Endometrial microvascular endothelial cells (primary cell): ENCODE measurements around the gene PLK5. TPM values are rescaled to one million over a fixed set of nuclear protein-coding genes. Genes with fewer than 3 reads are reported as not detected.
"Not testable (repeated sequence)": the region's sequence is repeated elsewhere in the genome, so short reads cannot be mapped to it uniquely, and the experiment has no call there.

Experiments used
- in situ Hi-C: cut with HindIII; loops from 2 replicates; pipeline ENCODE4 v1.10.0; 2017; ENCODE audit warnings: low sequenced_read_pairs, low pct_unique_long_range_greater_than_20kb; ENCODE audit errors: inconsistent ontology term
- total RNA-seq: library from RNA; depleted of rRNA; stranded (reverse); fragments of >200 nt; gene quantifications from one replicate; pipeline ENCODE4 v1.2.3, GENCODE V29; 2015; ENCODE audit errors: inconsistent ontology term

PLK5 gene
- total RNA-seq, 1 donor from 2014 or later = not detected

DNA sequence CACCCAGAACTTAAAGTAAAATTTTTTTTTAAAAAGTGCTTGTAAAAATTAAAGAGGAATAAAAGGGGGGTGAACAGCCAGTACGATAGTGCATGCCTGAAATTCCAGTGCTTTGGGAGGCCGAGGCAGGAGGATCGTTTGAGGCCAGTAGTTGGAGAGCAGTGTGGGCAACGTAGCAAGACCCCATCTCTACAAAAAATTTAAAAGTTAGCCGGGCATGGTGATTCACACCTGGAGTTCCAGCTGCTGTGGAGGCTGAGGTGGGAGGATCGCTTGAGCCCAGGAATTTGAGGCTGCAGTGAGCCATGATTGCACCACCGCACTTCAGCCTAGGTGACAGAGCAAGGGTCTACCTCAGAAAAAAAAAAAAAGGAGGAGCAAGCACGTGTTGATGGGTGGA lies 18.9 kb upstream of the PLK5 start:
- in situ Hi-C loops = no loop called here

DNA sequence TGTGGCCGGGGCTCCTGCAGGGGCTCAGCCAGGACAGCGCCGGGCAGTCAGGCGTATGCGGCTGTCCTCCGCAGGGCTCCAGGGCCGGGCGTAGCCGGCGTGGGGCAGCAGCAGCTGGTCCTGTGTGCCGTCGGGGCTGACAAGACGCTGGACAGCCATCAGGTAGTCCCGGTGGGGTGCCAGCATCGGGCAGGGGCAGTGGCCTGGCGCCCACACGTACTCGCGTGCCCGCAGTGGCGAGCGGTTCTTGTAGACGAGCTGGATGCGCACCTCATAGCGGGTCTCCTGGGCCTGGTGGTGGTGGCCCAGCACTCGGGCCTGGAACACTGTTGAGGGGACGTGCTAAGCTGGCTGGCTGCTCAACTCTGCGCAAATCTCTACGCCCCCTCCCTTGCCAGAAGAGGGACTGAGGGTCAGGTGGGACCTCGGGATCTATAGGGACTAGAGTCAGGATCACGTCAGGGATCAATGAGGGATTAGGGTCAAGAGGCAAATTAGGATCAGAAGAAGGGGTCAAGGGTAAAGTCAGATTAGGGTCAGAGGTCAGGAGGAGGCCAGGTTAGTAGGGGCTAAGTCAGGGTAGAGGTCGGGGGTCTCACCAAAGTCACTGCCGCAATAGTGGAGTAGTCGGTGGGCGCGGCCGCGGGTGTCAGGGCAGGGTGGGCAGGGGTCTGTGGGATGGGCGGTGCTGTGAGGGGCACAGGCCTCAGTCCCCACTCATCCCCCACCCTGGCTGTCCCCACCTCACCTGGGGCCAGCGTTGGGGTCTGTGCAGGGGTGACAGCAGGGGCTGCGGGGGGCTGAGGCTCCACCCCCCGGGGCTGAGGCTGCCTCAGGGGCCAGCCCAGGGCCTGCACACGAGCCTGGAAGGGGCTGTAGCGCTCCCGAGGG lies 17.6 kb upstream of the PLK5 start:
- in situ Hi-C loops = no loop called here

DNA sequence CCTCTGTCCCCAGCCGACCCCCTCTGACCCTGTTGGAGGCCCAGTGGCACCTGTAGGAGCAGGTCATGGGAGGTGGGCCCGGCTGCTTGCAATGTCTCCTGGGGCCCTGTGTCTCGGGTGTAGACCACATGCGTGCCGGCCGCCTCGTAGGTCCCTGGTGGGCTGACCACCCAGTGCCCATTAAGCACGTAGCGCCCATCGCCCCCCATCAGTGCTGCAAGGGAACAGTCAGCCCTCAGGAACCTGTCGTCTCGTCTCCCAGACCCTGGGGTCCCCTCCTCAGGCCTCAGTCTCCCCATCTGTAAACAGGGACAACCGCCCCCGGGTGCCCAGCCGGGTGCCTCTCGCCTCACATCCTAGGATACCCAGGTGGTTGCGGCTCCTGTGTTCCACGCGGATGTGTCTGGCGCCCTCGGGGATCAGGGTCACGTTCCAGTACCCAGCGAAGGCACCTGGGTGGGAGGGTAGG lies 16.7 kb upstream of the PLK5 start:
- in situ Hi-C loops = no loop called here

DNA sequence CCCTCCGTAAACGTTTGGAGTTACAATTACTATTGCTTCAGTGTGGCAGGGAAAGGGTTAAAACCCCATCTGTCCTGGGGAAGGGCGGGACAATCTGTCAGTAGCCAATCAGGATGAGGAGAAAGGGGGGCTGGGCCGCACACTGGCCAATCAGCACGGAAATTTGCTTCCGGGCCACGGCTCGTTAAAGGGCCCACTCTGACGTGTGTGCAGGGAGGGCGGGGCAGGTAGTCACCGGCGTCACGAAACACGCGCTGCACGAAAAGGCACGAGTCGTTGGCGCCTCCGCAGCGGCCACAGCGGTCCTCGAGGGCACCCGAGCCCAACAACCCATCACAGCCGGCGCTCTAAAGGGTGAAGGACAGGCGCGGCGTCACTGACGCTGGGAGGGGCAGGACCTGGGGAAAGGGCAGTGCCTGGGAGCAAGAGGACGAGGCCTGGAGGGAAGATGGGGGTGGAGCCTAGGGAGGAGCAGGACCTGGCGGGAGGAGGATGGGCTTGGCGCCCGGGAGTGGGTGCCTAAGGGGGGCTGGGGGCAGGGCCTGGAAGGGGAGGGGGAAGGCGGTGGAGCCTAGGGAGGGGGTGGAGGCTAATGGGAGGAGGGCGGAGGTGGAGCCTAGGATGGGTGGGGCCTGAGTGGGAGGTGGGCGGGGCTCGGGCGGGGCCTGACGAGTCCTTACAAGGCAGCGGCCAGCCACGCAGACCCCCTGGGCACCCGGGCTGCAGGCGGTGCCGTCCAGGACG lies 15.9 kb upstream of the PLK5 start:
- in situ Hi-C loops = no loop called here

DNA sequence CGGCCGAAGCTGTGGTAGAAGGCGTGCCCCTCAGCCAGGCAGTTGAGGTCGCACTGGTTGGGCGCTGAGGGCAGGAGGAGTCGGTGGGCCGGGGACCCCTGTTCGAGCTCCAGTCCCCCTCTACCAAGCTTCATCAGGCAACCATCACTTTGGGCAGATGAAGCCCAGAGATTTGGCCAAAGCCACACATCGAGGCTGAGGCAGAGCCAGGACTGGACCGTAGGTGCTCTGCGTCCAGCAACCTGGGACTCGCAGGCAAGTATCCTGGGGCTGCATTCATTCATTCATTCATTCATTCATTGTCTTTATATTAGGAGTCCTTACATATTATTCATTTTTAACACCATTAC lies 15.4 kb upstream of the PLK5 start:
- in situ Hi-C loops = no loop called here

DNA sequence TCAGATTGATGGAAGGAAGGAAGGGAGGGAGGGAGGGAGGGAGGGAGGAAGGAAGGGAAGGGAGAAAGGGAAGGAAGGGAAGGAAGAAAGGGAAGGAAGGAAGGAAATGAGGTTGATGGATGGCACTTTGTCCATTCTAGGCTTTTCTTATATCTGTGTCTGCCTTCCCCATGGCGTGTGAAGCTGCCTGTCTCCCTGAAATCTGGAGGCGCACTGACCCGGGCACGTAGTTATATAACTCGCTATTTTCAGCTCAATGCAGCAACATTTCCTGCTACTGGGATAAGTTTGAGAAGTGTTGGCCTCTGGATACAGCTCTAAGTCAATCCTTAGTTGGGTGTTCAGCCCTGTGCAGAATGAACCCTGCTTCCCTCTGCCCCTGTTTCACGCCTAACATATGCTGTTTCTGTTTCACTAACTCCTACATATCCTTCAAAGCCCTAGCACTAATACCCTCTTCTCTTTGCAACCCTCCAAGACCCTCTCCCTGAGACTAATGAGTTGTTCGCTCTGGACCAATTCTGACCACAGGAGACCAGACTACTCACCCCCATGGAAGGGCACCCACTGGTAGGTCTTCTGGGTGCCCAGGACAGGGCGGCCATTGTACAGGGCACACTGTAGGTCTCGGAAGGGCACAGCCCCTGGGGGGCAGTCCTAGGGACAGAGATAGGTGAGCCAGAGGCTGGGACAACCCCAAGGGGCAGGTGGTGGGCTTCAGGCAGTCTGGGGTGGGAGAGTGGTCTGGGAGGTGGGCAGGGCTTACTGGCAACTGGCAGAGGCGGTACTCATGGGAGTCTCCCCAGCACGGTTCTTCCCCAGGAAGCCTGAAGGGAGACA lies 14.1 kb upstream of the PLK5 start:
- in situ Hi-C loops = no loop called here

DNA sequence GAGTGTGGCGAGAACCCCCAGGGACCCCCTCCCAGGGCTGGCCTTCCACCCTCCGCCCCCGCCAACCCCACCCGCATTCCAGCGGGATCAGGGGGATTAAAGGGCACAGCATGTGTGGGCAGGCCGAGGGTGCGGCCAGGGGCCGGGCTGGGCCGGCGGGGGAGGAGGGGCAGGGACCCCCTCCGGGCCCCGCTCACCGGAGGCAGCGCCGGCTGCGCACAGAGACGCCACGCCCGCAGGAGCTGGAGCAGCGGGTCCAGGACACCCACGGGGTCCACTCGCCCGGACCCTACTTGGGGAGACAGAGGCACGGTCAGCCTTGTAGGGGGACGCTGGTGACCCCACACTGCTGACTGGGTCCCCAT lies 13.5 kb upstream of the PLK5 start:
- in situ Hi-C loops = no loop called here

DNA sequence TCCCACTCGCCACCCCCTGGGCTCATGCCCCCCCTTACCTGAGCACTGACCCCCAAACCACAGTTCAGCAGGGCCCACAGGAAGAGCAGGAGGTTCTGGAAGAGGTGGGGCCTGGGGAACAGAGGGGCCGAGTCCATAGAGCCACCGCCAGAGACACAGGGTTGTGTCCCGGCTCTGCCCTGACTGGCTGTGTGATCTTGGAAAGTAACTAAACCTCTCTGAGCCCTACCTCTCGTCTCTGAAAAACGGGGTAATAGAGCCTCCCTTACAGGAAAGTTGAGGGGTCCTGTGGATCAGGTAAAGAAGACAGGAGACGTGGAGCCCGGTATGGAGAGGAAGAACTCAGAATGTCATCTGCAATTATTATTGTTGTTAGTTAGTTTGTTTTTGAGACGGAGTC lies 13.1 kb upstream of the PLK5 start:
- in situ Hi-C loops = no loop called here

DNA sequence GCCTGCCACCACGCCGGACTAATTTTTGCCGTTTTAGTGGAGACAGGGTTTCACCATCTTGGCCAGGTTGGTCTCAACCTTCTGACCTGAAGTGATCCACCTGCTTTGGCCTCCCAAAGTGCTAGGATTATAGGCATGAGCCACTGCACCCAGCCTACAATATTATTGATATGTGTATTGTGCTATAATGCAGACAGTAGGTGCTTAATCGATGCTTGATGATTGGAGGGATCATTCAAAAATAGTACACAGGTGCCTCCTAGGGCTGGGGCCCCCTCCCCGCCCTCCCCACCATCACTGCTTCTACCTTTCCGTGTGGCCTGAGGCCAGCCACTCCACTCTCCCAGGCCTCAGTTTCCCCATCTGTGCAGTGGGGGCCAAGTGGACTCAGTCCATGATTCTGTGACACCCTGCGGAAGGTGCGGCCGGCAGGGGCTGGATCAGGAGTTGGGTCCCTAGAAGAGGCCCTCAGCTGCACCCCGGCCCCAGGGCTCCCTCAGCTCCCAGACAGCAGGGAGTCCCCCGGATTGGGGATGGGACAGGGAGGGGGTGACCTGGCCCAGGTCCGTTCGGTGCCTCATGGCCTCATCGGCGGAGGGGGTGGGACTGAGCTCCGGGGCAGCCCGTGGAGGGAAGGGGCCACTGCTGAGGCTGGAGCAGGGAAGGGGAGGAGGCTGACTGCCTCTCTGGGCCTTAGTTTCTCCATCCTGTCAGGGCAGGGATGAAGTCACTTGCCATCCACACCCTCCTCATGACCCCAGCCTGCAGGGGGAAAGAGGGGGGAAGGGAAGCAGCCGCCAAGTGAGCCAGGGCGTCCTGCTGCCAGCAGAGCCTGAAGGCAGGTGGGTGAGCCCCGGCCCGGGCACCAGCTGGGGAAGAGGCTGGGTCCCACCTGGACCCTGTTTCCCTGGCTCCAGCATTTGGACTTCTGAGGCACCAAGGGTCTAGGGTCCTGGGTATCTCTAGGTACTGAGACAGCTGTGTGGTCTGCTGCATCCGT lies 12.3 kb upstream of the PLK5 start:
- in situ Hi-C loops = no loop called here

DNA sequence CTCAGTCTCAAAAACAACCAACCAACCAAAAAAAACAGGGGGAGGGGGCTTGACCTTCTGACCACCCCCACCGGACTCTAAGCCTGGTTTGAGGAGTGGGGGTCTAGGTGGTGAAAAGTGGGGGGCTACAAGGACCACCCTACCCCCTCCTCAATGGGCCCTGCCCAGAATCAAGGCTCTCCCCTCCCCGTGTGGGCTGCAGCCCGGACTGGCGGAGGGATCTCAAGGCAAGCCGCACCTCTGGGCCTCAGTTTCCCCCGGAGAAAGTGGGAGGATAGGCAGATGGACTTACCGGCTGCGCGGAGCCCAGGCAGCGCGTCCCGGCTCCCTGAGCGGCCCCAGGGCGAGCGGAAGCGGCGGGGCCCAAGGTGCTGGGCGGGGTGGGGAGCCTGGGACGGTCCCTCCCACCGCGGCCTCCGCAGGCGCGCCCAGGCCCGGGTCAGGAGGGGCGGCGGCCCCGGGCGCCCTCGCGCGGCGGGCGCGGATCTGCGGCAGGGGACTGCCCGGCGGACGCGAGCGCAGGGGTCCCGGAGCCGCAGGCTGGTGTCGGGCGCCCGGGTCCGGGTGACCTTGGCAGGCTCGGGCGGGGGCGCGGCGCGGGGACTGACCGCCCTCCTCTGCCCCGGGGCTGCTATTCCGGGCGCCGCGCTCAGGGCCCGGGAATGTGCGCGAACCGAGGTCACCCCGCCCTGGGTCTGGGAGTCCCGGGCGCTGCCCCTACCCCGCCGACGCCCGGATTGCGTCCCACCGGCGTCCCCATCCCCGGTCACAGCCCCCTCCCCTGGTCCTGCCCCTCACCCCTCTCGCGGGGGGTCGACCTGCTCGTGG lies 11.0 kb upstream of the PLK5 start, which contains the start of gene ADAMTSL5:
Gene ADAMTSL5, minus strand, starts transcription at position 349 of the 828 bp plus-strand sequence. CDS start 2,076 bp downstream, outside the sequence.
- in situ Hi-C loops = no loop called here

DNA sequence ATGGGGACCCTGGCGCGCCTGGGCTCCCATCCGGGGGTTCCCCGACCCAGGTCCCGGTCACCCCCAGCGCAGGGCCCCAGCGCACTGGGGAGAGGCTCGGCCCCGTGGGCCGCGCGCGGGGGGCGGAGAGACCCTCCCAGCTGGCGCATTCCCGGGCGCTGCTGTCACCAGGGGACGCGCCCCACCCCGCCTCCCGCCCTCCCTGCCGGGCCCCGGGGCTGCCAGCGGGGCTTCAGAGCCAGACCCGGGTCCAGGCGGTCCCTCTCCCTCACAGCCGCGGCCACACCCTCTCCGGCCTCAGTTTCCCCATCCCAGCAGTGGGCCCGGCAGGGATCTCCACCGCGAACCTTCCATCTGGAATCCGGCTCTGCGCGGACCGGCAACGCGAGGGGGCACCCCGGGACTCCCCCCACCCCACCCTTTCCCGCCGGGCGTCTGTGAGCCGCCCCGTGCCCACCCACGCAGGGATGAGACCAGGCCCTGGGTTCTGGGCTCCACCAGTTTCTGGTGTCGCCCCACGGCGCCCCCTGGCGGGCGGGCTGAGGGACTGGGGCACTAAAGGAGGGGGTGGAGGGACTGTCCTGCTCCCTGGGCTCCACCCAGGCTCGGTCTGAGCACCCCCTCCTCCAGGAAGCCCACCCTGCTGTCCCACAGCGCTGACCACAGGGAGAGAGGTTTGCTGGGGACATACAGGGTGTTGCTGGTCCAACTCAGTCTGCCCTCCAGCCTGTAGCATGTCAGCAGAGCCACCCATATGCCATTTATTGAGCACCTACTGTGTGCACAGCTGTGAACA lies 10.2 kb upstream of the PLK5 start:
- in situ Hi-C loops = no loop called here

DNA sequence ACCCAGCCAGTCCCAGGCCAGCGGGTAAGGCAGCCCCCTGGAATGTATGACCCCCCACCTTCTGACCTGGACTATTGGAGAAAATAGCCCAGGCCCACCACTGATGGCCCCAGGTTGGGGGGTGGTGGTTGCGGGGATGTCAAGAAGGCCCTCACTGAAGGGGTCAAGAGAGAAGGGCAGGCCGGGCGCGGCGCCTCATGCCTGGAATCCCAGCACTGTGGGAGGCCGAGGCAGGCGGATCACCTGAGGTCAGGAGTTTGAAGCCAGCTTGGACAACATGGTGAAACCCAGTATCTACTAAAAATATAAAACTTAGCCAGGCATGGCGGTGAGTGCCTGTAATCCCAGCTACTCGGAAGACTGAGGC lies 9.6 kb upstream of the PLK5 start:
- in situ Hi-C loops = no loop called here

DNA sequence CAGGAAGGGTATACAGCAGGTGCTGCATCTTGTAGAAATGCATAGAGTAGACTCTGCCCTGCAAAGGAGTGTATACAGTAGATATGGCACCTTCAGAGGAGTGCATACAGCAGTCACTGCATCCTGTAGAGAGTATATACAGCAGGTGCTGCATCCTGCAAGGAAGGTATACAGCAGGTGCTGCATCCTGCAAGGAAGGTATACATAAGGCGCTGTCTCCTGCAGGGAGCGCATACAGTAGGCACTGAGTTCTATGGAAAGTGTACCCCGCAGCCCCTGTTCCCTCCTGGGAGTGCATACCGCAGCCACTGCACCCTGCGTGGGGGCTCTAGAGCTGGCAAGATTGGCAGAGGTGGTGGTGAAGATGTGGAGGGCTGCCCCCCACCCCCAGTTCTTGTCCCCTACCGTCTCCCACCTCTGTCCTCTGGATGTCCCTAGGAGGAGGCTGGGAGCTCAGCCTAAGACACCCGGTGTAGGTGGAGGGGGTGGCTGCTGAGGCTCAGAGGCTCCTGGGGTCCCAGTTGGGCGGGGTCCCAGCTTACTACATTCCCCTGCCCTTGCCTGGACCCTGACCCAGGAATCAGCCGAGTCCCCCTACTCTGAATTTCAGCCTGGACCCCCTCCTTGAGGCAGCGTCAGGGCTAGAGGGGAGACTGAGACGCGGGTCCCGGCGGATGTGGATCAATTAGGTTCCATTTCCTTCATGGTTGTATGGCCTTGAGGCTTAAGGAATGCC lies 8.7 kb upstream of the PLK5 start:
- in situ Hi-C loops = no loop called here

DNA sequence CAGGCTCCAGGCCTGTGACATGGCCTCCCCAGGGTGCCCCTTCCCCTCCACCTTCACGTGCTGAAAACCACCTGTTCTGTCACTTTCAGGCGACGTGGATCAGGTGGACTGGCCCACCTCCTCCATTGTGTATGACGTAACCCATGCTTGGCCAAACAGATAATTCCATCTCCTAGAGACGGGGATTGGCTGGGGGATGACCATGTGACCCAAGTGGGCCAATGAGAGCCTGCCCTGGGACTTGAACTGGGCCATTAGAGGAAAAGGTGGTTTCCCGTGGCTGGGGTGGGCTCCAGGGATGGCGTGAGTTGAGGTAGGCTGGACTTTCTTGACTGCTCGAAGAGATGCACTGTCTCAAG lies 7.5 kb upstream of the PLK5 start:
- in situ Hi-C loops = no loop called here

DNA sequence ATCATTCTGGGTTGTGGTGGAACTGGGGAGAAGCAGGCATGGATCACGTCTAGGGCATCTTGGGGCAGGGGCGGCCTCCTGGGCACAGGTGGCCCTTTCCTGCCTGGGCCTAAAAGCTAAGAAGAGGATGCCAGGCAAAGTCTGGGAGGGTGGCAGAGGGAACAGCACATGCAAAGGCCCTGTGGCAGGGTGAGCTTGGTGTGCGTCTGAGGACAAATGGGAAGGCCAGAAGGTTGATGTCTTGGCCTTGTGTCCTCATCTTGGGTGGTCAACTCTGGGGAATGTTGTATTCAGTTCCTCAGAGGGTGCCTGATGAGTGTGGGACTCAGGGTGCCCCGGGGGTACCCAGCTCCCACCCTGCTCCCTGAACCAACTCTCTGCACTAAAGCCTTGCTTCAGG lies 5.4 kb upstream of the PLK5 start:
- in situ Hi-C loops = no loop called here

DNA sequence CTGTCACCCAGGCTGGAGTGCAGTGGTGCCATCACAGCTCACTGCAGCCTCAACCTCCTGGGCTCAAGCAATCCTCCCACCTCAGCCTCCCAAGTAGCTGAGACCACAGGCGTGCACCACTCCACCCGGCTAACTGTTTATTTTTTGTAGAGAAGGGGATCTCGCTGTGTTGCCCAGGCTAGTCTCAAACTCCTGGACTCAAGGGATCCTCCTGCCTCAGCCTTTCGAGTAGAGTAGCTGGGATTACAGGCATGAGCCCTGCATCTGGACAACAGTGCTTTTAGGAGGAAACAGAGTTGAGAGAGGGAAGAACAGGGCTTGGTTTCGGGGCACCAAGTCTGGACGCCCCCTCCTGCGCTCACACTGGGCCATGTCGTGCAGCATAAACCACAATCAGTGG lies 4.1 kb upstream of the PLK5 start:
- in situ Hi-C loops = not testable (repeated sequence)
